K562 (cell line): ENCODE measurements around the gene HOXB7. TPM values are rescaled to one million over a fixed set of nuclear protein-coding genes. Genes with fewer than 3 reads are reported as not detected.
A peak's percentile ranks its signal among the peaks of the same experiment; 100 is the strongest.

Source experiments
- FOXK2 ChIP-seq, 2 experiments: fragments of 450-650 bp; IDR thresholded peaks in 1 of 2; conservative IDR thresholded peaks in 1 of 2; 2 replicates each; pipeline ENCODE4 v1.6.1; 2016; ENCODE audit warnings: low read depth in 2 of 2, mild to moderate bottlenecking in 1 of 2
- HNRNPK ChIP-seq: fragments of 200-400 bp; formaldehyde crosslinking; IDR thresholded peaks from one replicate; pipeline ENCODE4 v1.6.1; 2018; ENCODE audit warnings: mild to moderate bottlenecking, low read depth, low read length; ENCODE audit not compliant: poor library complexity, severe bottlenecking
- L3MBTL2 ChIP-seq: fragments of 450-650 bp; IDR thresholded peaks from 2 replicates; pipeline ENCODE4 v1.6.1; 2016; ENCODE audit warnings: mild to moderate bottlenecking, moderate library complexity
- MEF2A ChIP-seq: IDR thresholded peaks from 2 replicates; pipeline ENCODE4 v1.6.1; 2011; ENCODE audit warnings: low read depth, mild to moderate bottlenecking, low read length, moderate library complexity; ENCODE audit not compliant: control insufficient read depth
- POLR3A ChIP-seq: IDR thresholded peaks from 2 replicates; pipeline ENCODE4 v1.6.1; 2011; ENCODE audit warnings: borderline replicate concordance, mild to moderate bottlenecking, moderate library complexity; ENCODE audit not compliant: insufficient read length, insufficient read depth; ENCODE audit errors: extremely low read depth
- TEAD1 ChIP-seq, 2 experiments: fragments of 450-650 bp in 1 of 2; sonication (generic) in 1 of 2; formaldehyde crosslinking; IDR thresholded peaks; 2 replicates each; pipeline versions ENCODE4 v1.4.0 to v1.8.0; 2020 to 2022; ENCODE audit warnings: mild to moderate bottlenecking in 2 of 2, missing genetic modification reagents in 1 of 2
- TEAD2 ChIP-seq: fragments of 450-650 bp; IDR thresholded peaks from 2 replicates; pipeline ENCODE4 v1.6.1; 2016; ENCODE audit warnings: missing genetic modification characterization, control low read depth, missing compliant biosample characterization
- USF2 ChIP-seq: sonication (generic); formaldehyde crosslinking; IDR thresholded peaks from 2 replicates; pipeline ENCODE4 v1.5.0; 2020; ENCODE audit warnings: missing genetic modification reagents
- ZNF407 ChIP-seq: fragments of 450-650 bp; IDR thresholded peaks from 2 replicates; pipeline ENCODE4 v1.6.1; 2016; ENCODE audit warnings: low read depth
- ZNF609 ChIP-seq: sonication (generic); formaldehyde crosslinking; IDR thresholded peaks from 2 replicates; pipeline ENCODE4 v1.8.1; 2023; ENCODE audit warnings: missing genetic modification reagents, mild to moderate bottlenecking, borderline replicate concordance
- polyA plus RNA-seq, 8 experiments: library from polyadenylated mRNA; depleted of rRNA in 4 of 8; stranded (reverse) in 5 of 8; unstranded in 3 of 8; fragments of >200 nt; fragmentation: Nextera tagmentation in 2 of 8; fragmentation: Illumina TruSeq in 1 of 8; extraction: Ambion mirVana in 2 of 8; extraction: Trizol in 1 of 8; gene quantifications; 2 replicates each; pipeline versions ENCODE4 v1.2.1 to v1.2.3, GENCODE V29; 2011 to 2014; ENCODE audit warnings: inconsistent platforms in 1 of 8, missing spikeins in 1 of 8
- total RNA-seq, 7 experiments: library from RNA; depleted of rRNA in 6 of 7; stranded (reverse); fragments of >200 nt in 6 of 7; fragmentation: Illumina TruSeq in 2 of 7; extraction: Trizol in 2 of 7; gene quantifications; 2 replicates each; pipeline versions ENCODE4 v1.2.1 to v1.2.3, GENCODE V29; 2011 to 2021; ENCODE audit warnings: low replicate concordance in 1 of 7

The HOXB7 gene
- total and polyA plus RNA-seq, 9 of the 15 experiments (the other 6 are each of a cell fraction or from before 2014, with no cell fraction given), result 5.5 to 16.7 (median 8.3) TPM

- TF ChIP-seq MEF2A (no peak), HNRNPK (no peak), L3MBTL2 (peak; percentile 75), USF2 (CRISPR knock-in tag) (peak; percentile 98), ZNF407 (peak; percentile 59), ZNF609 (CRISPR knock-in tag) (no peak), TEAD2 (no peak), TEAD1 (CRISPR knock-in tag; IDR thresholded peaks at IDR 0.05) (peak in 1 of 2 experiments; percentile 25; a peak in 1 of 4 replicates), POLR3A (no peak), FOXK2 (conservative IDR thresholded peaks at IDR 0.05 in 1 of 2, IDR thresholded peaks at IDR 0.05 in 1 of 2; ENCODE audit: low read depth in 2 of 2) (no peak)
Measured at GRCh38 chr17:48610282-48611211, at the start of gene HOXB7 (continued).
